Endodermal cell (in vitro differentiated cells): ENCODE data around the gene SVIP. TPM values are rescaled to one million over a fixed set of nuclear protein-coding genes. Genes with fewer than 3 reads are reported as not detected.
A peak's percentile ranks its signal among the peaks of the same experiment; 100 is the strongest.

Source experiments
- DNase-seq: peaks from one replicate; pipeline ENCODE4 v3.0.0-alpha.2; 2017
- H3K27ac ChIP-seq: 2 replicates; pipeline ENCODE4 v1.5.1; 2013; ENCODE audit warnings: mild to moderate bottlenecking, low read depth, low read length, moderate library complexity
- H3K27me3 ChIP-seq: 2 replicates; pipeline ENCODE4 v1.6.1; 2013; ENCODE audit warnings: mild to moderate bottlenecking, low read length, moderate library complexity; ENCODE audit not compliant: insufficient read depth, control insufficient read depth, poor library complexity, severe bottlenecking
- H3K36me3 ChIP-seq: 2 replicates; pipeline ENCODE4 v1.7.0; 2013; ENCODE audit warnings: mild to moderate bottlenecking, low read length, moderate library complexity; ENCODE audit not compliant: control insufficient read depth, insufficient read depth
- H3K4me1 ChIP-seq: one replicate; pipeline ENCODE4 v1.7.0; 2013; ENCODE audit warnings: low read length; ENCODE audit not compliant: control insufficient read depth, insufficient read depth
- H3K4me3 ChIP-seq: 2 replicates; pipeline ENCODE4 v1.5.1; 2013; ENCODE audit warnings: mild to moderate bottlenecking, low read length, moderate library complexity
- H3K9ac ChIP-seq: 2 replicates; pipeline ENCODE4 v1.6.1; 2013; ENCODE audit warnings: mild to moderate bottlenecking, low read length, moderate library complexity; ENCODE audit not compliant: poor library complexity, severe bottlenecking; ENCODE audit errors: extremely low read depth
- H3K9me3 ChIP-seq: 2 replicates; pipeline ENCODE4 v1.6.1; 2013; ENCODE audit warnings: mild to moderate bottlenecking, low read length, moderate library complexity; ENCODE audit not compliant: control insufficient read depth
- H3K27ac Mint-ChIP-seq: 2 replicates; pipeline ENCODE4 v1.8.0; 2020; ENCODE audit warnings: mixed read lengths
- H3K27me3 Mint-ChIP-seq: 2 replicates; pipeline ENCODE4 v1.8.0; 2021; ENCODE audit warnings: mild to moderate bottlenecking, mixed read lengths; ENCODE audit not compliant: insufficient read depth
- H3K36me3 Mint-ChIP-seq: 2 replicates; pipeline ENCODE4 v1.8.0; 2020; ENCODE audit warnings: low read depth, mixed read lengths
- H3K4me1 Mint-ChIP-seq: 2 replicates; pipeline ENCODE4 v1.8.0; 2020; ENCODE audit warnings: mixed read lengths
- H3K4me3 Mint-ChIP-seq: 2 replicates; pipeline ENCODE4 v1.8.0; 2020; ENCODE audit warnings: mild to moderate bottlenecking, moderate library complexity, mixed read lengths
- H3K9me3 Mint-ChIP-seq: 2 replicates; pipeline ENCODE4 v1.8.0; 2020; ENCODE audit warnings: mild to moderate bottlenecking, mixed read lengths
- WGBS, 2 experiments: methylation state at CpG; one replicate each; pipeline versions ENCODE4 v1.1.5 to v1.1.7; 2013; ENCODE audit warnings: missing lambda C conversion rate in 2 of 2, mixed read lengths in 1 of 2; ENCODE audit not compliant: insufficient coverage in 1 of 2, insufficient read length in 1 of 2; 5-methylcytosine and 5-hydroxymethylcytosine counted together
- long read RNA-seq, 4 experiments: library from polyadenylated mRNA in 2 of 4; library from RNA in 1 of 4; library from capped mRNA in 1 of 4; stranded (forward) in 3 of 4; unstranded in 1 of 4; transcript quantifications; one replicate each; pipeline ENCODE4 v2.0.0, GENCODE V29; 2020 to 2021; ENCODE audit warnings: inconsistent platforms in 1 of 4
- polyA plus RNA-seq, 2 experiments: library from polyadenylated mRNA; stranded (reverse); fragments of 50-300 nt; gene quantifications; one replicate each; pipeline ENCODE4 v1.2.3, GENCODE V29; 2013
- total RNA-seq, 2 donors: library from RNA; stranded (reverse); fragmentation: NEBNext Ultra II Directional in 1 of 2; extraction: Animal tissue kit (Norgen Biotek cat#: 25700) in 1 of 2; gene quantifications; 2 replicates in 1 of 2; 3 replicates in 1 of 2; pipeline ENCODE4 v1.2.1, GENCODE V29; 2021
- TF ChIP-seq, protein P1 (sequence below): fragments of 200-600 bp; sonication (generic); conservative IDR thresholded peaks from 2 replicates; pipeline ENCODE4 v1.5.0; 2021; ENCODE audit warnings: antibody characterized with exemption, mild to moderate bottlenecking

The SVIP gene
- total RNA-seq, result 10 to 100 TPM in 1 of 2 donors, 1 to 10 TPM in 1; 9.8 to 22.6 TPM
- polyA plus RNA-seq (2013, experiment 1 of 2), result 22.6 TPM
- polyA plus RNA-seq (2013, experiment 2 of 2), result 20.9 TPM
- long read RNA-seq, experiment 1, full-length matches to known transcripts, result 15 of 19 reads
- long read RNA-seq, experiment 1, partial matches to known transcripts, result 1 of 19 reads
- long read RNA-seq, experiment 1, other reads (novel, unspliced or antisense), result 3 of 19 reads
- long read RNA-seq, experiment 2, full-length matches to known transcripts, result 44 of 49 reads
- long read RNA-seq, experiment 2, partial matches to known transcripts, result 3 of 49 reads
- long read RNA-seq, experiment 2, other reads (novel, unspliced or antisense), result 2 of 49 reads
- long read RNA-seq, experiment 3, full-length matches to known transcripts, result 3 of 4 reads
- long read RNA-seq, experiment 3, partial matches to known transcripts, result 1 of 4 reads
- long read RNA-seq, experiment 3, other reads (novel, unspliced or antisense), result 0 of 4 reads
- long read RNA-seq, experiment 4, full-length matches to known transcripts, result 20 of 23 reads
- long read RNA-seq, experiment 4, partial matches to known transcripts, result 0 of 23 reads
- long read RNA-seq, experiment 4, other reads (novel, unspliced or antisense), result 3 of 23 reads

DNA sequence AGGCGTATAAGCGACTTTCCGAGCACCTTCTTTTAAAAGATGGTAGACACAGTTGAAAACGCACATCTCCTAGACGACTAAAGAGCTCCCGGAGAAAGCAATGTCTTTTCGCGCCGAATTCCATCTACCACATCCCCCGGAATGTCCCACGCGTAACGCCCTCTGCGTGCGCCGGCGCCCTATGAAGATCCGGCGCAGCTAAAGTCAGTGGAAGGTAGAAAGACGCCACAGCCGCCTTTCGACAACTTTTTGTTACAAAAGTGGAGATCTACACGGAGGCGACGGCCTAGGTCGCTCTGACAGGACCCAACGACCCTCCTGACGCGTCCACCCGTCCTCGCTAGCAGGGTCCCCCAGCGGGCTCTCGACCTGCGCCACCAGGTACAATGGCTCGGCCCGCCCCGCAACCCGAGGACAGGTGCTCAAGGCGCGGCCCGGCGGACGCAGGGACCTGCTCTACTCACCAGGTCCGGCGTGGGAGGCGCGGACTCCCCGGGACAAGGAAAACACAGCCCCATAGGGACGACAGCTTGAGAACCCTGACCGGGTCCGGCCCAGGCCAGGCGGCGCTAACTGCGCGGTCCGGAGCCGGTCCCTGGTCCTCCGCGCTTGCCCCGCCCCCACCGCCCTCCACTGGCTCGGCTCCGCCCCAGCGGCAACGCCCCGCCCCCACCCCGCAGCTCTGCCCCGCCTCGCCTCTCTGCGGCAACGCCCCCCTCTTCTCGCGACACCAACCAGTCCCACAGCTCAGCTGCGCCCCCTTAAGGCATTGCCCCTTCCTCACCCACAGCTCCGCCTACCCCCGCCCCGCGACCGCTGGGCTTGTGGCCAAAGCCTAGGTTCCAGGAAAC lies at the start of gene SVIP:
Gene SVIP (minus strand): TSS at position 571 of the 851 bp plus-strand sequence. CDS start 53 bp downstream, at position 518.
- WGBS, 2 experiments, result 1 to 2% methylated on average over 27 to 79 of the region's 79 CpGs
- TF ChIP-seq, protein P1, sequence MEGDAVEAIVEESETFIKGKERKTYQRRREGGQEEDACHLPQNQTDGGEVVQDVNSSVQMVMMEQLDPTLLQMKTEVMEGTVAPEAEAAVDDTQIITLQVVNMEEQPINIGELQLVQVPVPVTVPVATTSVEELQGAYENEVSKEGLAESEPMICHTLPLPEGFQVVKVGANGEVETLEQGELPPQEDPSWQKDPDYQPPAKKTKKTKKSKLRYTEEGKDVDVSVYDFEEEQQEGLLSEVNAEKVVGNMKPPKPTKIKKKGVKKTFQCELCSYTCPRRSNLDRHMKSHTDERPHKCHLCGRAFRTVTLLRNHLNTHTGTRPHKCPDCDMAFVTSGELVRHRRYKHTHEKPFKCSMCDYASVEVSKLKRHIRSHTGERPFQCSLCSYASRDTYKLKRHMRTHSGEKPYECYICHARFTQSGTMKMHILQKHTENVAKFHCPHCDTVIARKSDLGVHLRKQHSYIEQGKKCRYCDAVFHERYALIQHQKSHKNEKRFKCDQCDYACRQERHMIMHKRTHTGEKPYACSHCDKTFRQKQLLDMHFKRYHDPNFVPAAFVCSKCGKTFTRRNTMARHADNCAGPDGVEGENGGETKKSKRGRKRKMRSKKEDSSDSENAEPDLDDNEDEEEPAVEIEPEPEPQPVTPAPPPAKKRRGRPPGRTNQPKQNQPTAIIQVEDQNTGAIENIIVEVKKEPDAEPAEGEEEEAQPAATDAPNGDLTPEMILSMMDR, result peak; percentile 76
- Histone ChIP-seq H3K4me1 (no peaks in the 10 kb centered on the region), H3K27me3 (peaks cover 11% of the 10 kb centered on the region), H3K27ac (peak within 1 kb of the TSS; percentile 27), H3K9ac (peak within 1 kb of the TSS; percentile 61), H3K9me3 (no peaks in the 10 kb centered on the region), H3K4me3 (peak within 1 kb of the TSS; percentile 89), H3K36me3 (no peaks in the 10 kb centered on the region)
- Mint-ChIP-seq H3K27ac (peak within 1 kb of the TSS; percentile 84), H3K4me3 (peak within 1 kb of the TSS; percentile 80), H3K36me3 (no peaks in the 10 kb centered on the region), H3K27me3 (peaks cover 14% of the 10 kb centered on the region), H3K9me3 (peaks cover under 1% of the 10 kb centered on the region), H3K4me1 (peaks cover 5% of the 10 kb centered on the region)
- peak; percentile 99 for DNase-seq

- no peak overlapping the region for H3K27ac Mint-ChIP-seq
- Histone ChIP-seq H3K4me3 (no peak overlapping the region), H3K36me3 (no peaks in the 10 kb centered on the region), H3K27ac (no peak overlapping the region), H3K9ac (no peak overlapping the region), H3K9me3 (no peaks in the 10 kb centered on the region), H3K4me1 (no peaks in the 10 kb centered on the region), H3K27me3 (no peaks in the 10 kb centered on the region)
- H3K4me1 Mint-ChIP-seq, result peaks cover 10% of the 10 kb centered on the region
- H3K27me3 Mint-ChIP-seq, result no peaks in the 10 kb centered on the region
- TF ChIP-seq, protein P1, result no peak
- H3K9me3 Mint-ChIP-seq, result no peaks in the 10 kb centered on the region
- DNase-seq, result no peak
- no peaks in the 10 kb centered on the region for H3K36me3 Mint-ChIP-seq
- no peak overlapping the region for H3K4me3 Mint-ChIP-seq
Measured at GRCh38 chr11:22878604-22879003, 49.0 kb upstream of the SVIP start.

DNA sequence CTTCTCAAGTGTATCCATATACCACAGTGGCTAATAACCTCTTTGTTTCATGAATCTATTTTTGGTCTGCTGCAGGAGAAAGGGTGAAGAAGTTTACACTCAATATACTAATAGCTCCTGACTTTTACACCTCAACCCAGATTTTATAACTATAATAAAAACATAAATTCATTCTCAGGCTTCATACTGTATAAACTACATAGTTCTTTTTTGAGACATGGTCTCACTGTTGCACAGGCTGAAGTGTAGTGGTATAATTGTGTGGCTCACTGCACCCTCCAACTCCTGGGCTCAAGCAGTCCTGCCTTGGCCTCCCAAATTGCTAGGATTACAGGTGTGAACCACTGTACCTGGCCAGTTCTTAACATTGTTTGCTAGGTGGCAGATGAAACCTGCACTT lies 48.4 kb upstream of the SVIP start:
- no peak for DNase-seq
- H3K4me3 ChIP-seq, result no peak overlapping the region
- H3K27me3 ChIP-seq, result no peaks in the 10 kb centered on the region
- H3K9ac ChIP-seq, result no peak overlapping the region
- no peaks in the 10 kb centered on the region for H3K9me3 ChIP-seq
- no peaks in the 10 kb centered on the region for H3K4me1 ChIP-seq
- H3K27ac ChIP-seq, result no peak overlapping the region
- H3K36me3 Mint-ChIP-seq, result no peaks in the 10 kb centered on the region
- H3K27ac Mint-ChIP-seq, result no peak overlapping the region
- peaks cover 10% of the 10 kb centered on the region for H3K4me1 Mint-ChIP-seq
- H3K27me3 Mint-ChIP-seq, result no peaks in the 10 kb centered on the region
- TF ChIP-seq, protein P1, result no peak
- H3K4me3 Mint-ChIP-seq, result no peak overlapping the region
- H3K9me3 Mint-ChIP-seq, result no peaks in the 10 kb centered on the region
- H3K36me3 ChIP-seq, result no peaks in the 10 kb centered on the region
